Panc1 (cell line): Measurements from ENCODE around the gene CALML4. TPM values are rescaled to one million over a fixed set of nuclear protein-coding genes. Genes with fewer than 3 reads are reported as not detected.

Source experiments
- ATAC-seq: fragments of 200-7000 bp; cut with Tn5 transposase; 2 replicates; pipeline ENCODE4 v1.9.1; 2020; ENCODE audit warnings: mild to moderate bottlenecking, moderate library complexity
- BruUV-seq: library from RNA; stranded (reverse); fragments of 400-500 nt; replicated peaks from 2 replicates; lab custom pipeline; 2021; lab: Mats Ljungman, UMichigan
- CTCF ChIA-PET: fragments of 300-600 bp; sonication (Branson Sonifier 250); formaldehyde crosslinking; loops from one replicate; lab custom pipeline; 2022; ENCODE audit warnings: antibody characterized with exemption; lab: Charles Lee
- POLR2A ChIA-PET: fragments of 300-600 bp; sonication (Branson Sonifier 250); formaldehyde crosslinking; loops from one replicate; lab custom pipeline; 2022; ENCODE audit warnings: antibody characterized with exemption; lab: Charles Lee
- DNase-seq: peaks from one replicate; pipeline ENCODE4 v3.0.0-alpha.2; 2010; ENCODE audit warnings: low read depth, low spot score
- H3K27ac ChIP-seq: 2 replicates; pipeline ENCODE4 v1.5.1; 2011; ENCODE audit warnings: mild to moderate bottlenecking, low read length, inconsistent platforms
- H3K27me3 ChIP-seq: fragments of 200-500 bp; sonication (Bioruptor generic); 2 replicates; pipeline ENCODE4 v1.6.0; 2014; ENCODE audit warnings: low read length, inconsistent platforms; ENCODE audit not compliant: control insufficient read depth, insufficient read depth
- H3K36me3 ChIP-seq: fragments of 200-500 bp; sonication (Bioruptor generic); 2 replicates; pipeline ENCODE4 v1.5.1; 2014; ENCODE audit warnings: inconsistent platforms, mild to moderate bottlenecking, low read length, moderate library complexity; ENCODE audit not compliant: control insufficient read depth, insufficient read depth
- H3K4me1 ChIP-seq: 2 replicates; pipeline ENCODE4 v1.5.1; 2011; ENCODE audit warnings: inconsistent platforms, mild to moderate bottlenecking, low read length, moderate library complexity; ENCODE audit not compliant: control insufficient read depth, insufficient read depth
- H3K4me3 ChIP-seq, 2 experiments: 2 replicates each; pipeline ENCODE4 v1.5.1; 2011 to 2012; ENCODE audit warnings: low read depth in 2 of 2, low read length in 2 of 2, mild to moderate bottlenecking in 2 of 2, inconsistent platforms in 1 of 2, moderate library complexity in 1 of 2
- H3K9me3 ChIP-seq: fragments of 200-500 bp; sonication (Bioruptor generic); 2 replicates; pipeline ENCODE4 v1.5.1; 2014; ENCODE audit warnings: low read depth, mild to moderate bottlenecking, inconsistent platforms, low read length, moderate library complexity; ENCODE audit not compliant: control insufficient read depth, insufficient read depth
- POLR2AphosphoS5 ChIP-seq: IDR thresholded peaks from 2 replicates; pipeline ENCODE4 v1.6.1; 2012; ENCODE audit warnings: mild to moderate bottlenecking, low read depth, low read length, moderate library complexity
- SIN3A ChIP-seq: IDR thresholded peaks from 2 replicates; pipeline ENCODE4 v1.6.1; 2012; ENCODE audit warnings: low read depth, mild to moderate bottlenecking, low read length, moderate library complexity, borderline replicate concordance; ENCODE audit not compliant: insufficient read depth
- TCF7L2 ChIP-seq: IDR thresholded peaks from 2 replicates; pipeline ENCODE4 v1.6.1; 2011; ENCODE audit warnings: mild to moderate bottlenecking, low read depth, low read length, inconsistent platforms
- in situ Hi-C: cut with HindIII; loops from 2 replicates; pipeline ENCODE4 v1.10.0; 2016; ENCODE audit warnings: low sequenced_read_pairs, low pct_unique_long_range_greater_than_20kb
- intact Hi-C: fragments of 100-400 bp; cut with micrococcal nuclease; formaldehyde crosslinking; loops from one replicate; pipeline ENCODE4 v1.10.0; 2022; ENCODE audit not compliant: unreplicated experiment
- total RNA-seq: library from RNA; stranded (reverse); gene quantifications from one replicate; pipeline ENCODE4 v1.2.1, GENCODE V29; 2021; ENCODE audit not compliant: unreplicated experiment
- TF ChIP-seq, protein P1 (sequence below), 2 experiments: IDR thresholded peaks; 2 replicates each; pipeline ENCODE4 v1.6.1; 2011 to 2012; ENCODE audit warnings: low read depth in 2 of 2, control low read depth in 1 of 2, low read length in 1 of 2, mild to moderate bottlenecking in 1 of 2, moderate library complexity in 1 of 2; ENCODE audit not compliant: insufficient read depth in 1 of 2
- TF ChIP-seq, protein P2 (sequence below): fragments of 450-650 bp; IDR thresholded peaks from 2 replicates; pipeline ENCODE4 v1.5.1; 2017; ENCODE audit warnings: mild to moderate bottlenecking

Gene CALML4
- total RNA-seq, 1 experiment from 2014 or later: 5.4 TPM

DNA sequence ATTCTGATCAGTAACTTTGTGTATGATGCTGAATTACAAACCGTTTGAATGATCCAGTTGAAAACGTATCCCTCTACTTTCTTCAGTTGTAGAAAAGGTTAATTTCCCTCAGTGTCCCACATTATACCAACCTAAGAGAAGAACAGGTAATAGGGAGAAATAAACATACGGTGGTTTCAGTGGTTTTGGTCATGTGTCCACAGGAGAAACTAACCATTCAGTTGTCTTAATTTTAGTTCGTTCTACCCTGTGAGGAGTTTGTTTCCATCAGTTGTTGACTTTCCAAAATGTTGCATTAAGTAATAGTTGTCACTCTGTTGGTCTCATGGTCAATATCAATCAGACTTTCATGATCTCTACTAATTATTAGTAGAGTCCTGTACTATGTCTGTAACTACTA is 15.1 kb downstream of the CALML4 start:
- H3K4me3 ChIP-seq: no peak overlapping the region
- intact Hi-C loops (no loop called here), in situ Hi-C loops (no loop called here)
- POLR2A ChIA-PET: no interaction called here
- H3K9me3 ChIP-seq: no peaks in the 10 kb centered on the region
- no TSS peak for BruUV-seq
- no peak overlapping the region for H3K27ac ChIP-seq
- peaks cover 35% of the 10 kb centered on the region for H3K36me3 ChIP-seq
- ATAC-seq (no peak), DNase-seq (no peak)
- TF ChIP-seq POLR2AphosphoS5: no peak
- TF ChIP-seq, protein P1, sequence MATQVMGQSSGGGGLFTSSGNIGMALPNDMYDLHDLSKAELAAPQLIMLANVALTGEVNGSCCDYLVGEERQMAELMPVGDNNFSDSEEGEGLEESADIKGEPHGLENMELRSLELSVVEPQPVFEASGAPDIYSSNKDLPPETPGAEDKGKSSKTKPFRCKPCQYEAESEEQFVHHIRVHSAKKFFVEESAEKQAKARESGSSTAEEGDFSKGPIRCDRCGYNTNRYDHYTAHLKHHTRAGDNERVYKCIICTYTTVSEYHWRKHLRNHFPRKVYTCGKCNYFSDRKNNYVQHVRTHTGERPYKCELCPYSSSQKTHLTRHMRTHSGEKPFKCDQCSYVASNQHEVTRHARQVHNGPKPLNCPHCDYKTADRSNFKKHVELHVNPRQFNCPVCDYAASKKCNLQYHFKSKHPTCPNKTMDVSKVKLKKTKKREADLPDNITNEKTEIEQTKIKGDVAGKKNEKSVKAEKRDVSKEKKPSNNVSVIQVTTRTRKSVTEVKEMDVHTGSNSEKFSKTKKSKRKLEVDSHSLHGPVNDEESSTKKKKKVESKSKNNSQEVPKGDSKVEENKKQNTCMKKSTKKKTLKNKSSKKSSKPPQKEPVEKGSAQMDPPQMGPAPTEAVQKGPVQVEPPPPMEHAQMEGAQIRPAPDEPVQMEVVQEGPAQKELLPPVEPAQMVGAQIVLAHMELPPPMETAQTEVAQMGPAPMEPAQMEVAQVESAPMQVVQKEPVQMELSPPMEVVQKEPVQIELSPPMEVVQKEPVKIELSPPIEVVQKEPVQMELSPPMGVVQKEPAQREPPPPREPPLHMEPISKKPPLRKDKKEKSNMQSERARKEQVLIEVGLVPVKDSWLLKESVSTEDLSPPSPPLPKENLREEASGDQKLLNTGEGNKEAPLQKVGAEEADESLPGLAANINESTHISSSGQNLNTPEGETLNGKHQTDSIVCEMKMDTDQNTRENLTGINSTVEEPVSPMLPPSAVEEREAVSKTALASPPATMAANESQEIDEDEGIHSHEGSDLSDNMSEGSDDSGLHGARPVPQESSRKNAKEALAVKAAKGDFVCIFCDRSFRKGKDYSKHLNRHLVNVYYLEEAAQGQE (IDR thresholded peaks at IDR 0.05; ENCODE audit: insufficient read depth in 1 of 2, low read depth in 2 of 2, low read length in 1 of 2): no peak
- H3K4me1 ChIP-seq: peaks cover 3% of the 10 kb centered on the region; the same call in 1 of the 2 replicates
- CTCF ChIA-PET: no interaction called here
- H3K27me3 ChIP-seq: no peaks in the 10 kb centered on the region

- no peak overlapping the region for H3K4me3 ChIP-seq
- no peak for TF ChIP-seq POLR2AphosphoS5
- TF ChIP-seq TCF7L2: no peak
- in situ Hi-C loops: no loop called here
- H3K27ac ChIP-seq: no peak overlapping the region
- ATAC-seq: no peak
- no peak for DNase-seq
- intact Hi-C loops: no loop called here
- peaks cover 3% of the 10 kb centered on the region; the same call in 1 of the 2 replicates for H3K4me1 ChIP-seq
- no peaks in the 10 kb centered on the region for H3K9me3 ChIP-seq
- ChIA-PET CTCF (no interaction called here), POLR2A (no interaction called here)
- H3K27me3 ChIP-seq: no peaks in the 10 kb centered on the region
- no TSS peak for BruUV-seq
- peaks cover 40% of the 10 kb centered on the region for H3K36me3 ChIP-seq
Measured at GRCh38 chr15:68188647-68189046, 16.5 kb downstream of the CALML4 start.

- BruUV-seq: no TSS peak
- no peak for TF ChIP-seq SIN3A
- no peak for TF ChIP-seq POLR2AphosphoS5
- TF ChIP-seq, protein P2, sequence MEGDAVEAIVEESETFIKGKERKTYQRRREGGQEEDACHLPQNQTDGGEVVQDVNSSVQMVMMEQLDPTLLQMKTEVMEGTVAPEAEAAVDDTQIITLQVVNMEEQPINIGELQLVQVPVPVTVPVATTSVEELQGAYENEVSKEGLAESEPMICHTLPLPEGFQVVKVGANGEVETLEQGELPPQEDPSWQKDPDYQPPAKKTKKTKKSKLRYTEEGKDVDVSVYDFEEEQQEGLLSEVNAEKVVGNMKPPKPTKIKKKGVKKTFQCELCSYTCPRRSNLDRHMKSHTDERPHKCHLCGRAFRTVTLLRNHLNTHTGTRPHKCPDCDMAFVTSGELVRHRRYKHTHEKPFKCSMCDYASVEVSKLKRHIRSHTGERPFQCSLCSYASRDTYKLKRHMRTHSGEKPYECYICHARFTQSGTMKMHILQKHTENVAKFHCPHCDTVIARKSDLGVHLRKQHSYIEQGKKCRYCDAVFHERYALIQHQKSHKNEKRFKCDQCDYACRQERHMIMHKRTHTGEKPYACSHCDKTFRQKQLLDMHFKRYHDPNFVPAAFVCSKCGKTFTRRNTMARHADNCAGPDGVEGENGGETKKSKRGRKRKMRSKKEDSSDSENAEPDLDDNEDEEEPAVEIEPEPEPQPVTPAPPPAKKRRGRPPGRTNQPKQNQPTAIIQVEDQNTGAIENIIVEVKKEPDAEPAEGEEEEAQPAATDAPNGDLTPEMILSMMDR: no peak
- TF ChIP-seq, protein P1 (IDR thresholded peaks at IDR 0.05; ENCODE audit: insufficient read depth in 1 of 2, low read depth in 2 of 2, low read length in 1 of 2): no peak
- TF ChIP-seq TCF7L2: no peak
- CTCF ChIA-PET: no interaction called here
- Histone ChIP-seq H3K27me3 (no peaks in the 10 kb centered on the region), H3K36me3 (peaks cover 43% of the 10 kb centered on the region), H3K9me3 (no peaks in the 10 kb centered on the region), H3K4me1 (peaks cover 3% of the 10 kb centered on the region; the same call in 1 of the 2 replicates), H3K27ac (no peak overlapping the region), H3K4me3 (no peak overlapping the region)
- ATAC-seq (peak; percentile 52; the same call in 1 of the 2 replicates), DNase-seq (no peak)
- in situ Hi-C loops: no loop called here
- intact Hi-C loops: no loop called here
- POLR2A ChIA-PET: no interaction called here
Measured at GRCh38 chr15:68187559-68187958, 17.6 kb downstream of the CALML4 start.
